ENCODE results near the gene YWHAE. TPM values are rescaled to one million over a fixed set of nuclear protein-coding genes. Genes with fewer than 3 reads are reported as not detected.

Gene YWHAE
- total RNA-seq, 1 donor from 2014 or later: 174 TPM

GRCh38 chr17:1298606-1299005, 101.4 kb downstream of the YWHAE start:
- peak; percentile 26 for ATAC-seq
- DNase-seq (ENCODE audit: low spot score): no peak

Other genes with a start within 250 kb of the YWHAE start
- gene ABR, start 220.2 kb downstream of the YWHAE start, total RNA-seq: 13.4 TPM
- gene BHLHA9, start 129.8 kb downstream of the YWHAE start, total RNA-seq: 0.20 TPM
- not detected for gene TRARG1, start 120.6 kb downstream of the YWHAE start, total RNA-seq
- 33.7 TPM for gene CRK, start 56.0 kb upstream of the YWHAE start, total RNA-seq
- 62.5 TPM for gene MYO1C, start 92.5 kb upstream of the YWHAE start, total RNA-seq
- gene INPP5K, start 116.4 kb upstream of the YWHAE start, total RNA-seq: 11.9 TPM
- 29.0 TPM for gene PITPNA, start 162.6 kb upstream of the YWHAE start, total RNA-seq
- 3.1 TPM for gene SLC43A2, start 228.6 kb upstream of the YWHAE start, total RNA-seq
- gene SCARF1, start 245.5 kb upstream of the YWHAE start, total RNA-seq: 12.5 TPM
- gene RILP, start 249.6 kb upstream of the YWHAE start, total RNA-seq: 20.9 TPM

Measured in left lobe of liver (tissue), 2 donors.